ENCODE data around the gene TRIM44. TPM values are rescaled to one million over a fixed set of nuclear protein-coding genes. Genes with fewer than 3 reads are reported as not detected.
A peak's percentile ranks its signal among the peaks of the same experiment; 100 is the strongest.

Gene TRIM44
- total and polyA plus RNA-seq, 5 donors from 2014 or later, result 9.4 to 32.8 (median 22.2) TPM

DNA sequence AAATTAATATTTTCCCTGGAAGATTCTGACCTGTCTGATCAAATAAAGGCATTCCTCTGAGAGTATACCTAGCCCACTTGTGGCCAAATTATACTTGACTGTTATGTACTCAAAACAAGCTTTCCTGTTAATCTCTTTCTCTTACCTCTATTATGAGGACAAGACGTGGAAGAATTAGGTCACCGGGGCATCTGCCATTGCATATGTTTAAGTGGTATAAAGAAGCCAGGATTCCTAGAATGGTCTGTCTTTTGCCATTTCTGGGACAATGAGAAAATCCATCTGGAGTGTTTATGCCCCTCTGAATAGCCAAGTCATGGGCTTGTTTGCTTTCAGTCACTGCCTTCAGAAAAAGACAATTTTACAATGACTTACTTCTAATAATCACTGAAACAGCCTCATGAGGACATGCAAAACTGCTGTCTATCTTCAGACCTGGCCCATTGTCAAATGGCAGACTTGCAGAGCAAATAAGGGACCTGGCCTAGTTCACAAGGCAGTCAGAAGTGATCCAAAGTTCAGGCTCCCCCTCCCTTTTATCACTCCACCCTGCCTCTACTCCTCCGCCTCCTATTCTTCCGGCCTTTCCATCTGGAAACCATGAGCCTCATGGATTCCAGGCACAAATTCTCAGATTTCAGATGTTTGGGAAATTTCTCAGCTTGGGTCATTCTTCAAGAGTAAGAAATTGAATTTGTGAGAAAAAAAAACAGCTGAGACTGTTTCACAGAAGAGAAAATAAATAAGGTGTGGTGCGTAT lies 153.2 kb downstream of the TRIM44 start:
- Histone ChIP-seq H3K27me3 (ENCODE audit: control insufficient read depth, insufficient read depth, low read length) (no peaks in the 10 kb centered on the region), H3K27ac (ENCODE audit: insufficient read depth, low read length, poor library complexity, severe bottlenecking) (no peak overlapping the region), H3K36me3 (ENCODE audit: control insufficient read depth, insufficient read depth, low read length) (no peaks in the 10 kb centered on the region), H3K9me3 (ENCODE audit: control insufficient read depth in 2 of 2, low read length in 2 of 2) (no peaks in the 10 kb centered on the region), H3K4me1 (ENCODE audit: control insufficient read depth, insufficient read depth, low read length, poor library complexity, severe bottlenecking) (no peaks in the 10 kb centered on the region), H3K4me3 (ENCODE audit: low read depth, low read length) (no peak overlapping the region)
- Mint-ChIP-seq H3K27ac (no peak overlapping the region), H3K4me3 (no peak overlapping the region), H3K4me1 (no peaks in the 10 kb centered on the region), H3K27me3 (no peaks in the 10 kb centered on the region), H3K36me3 (peaks cover 11% of the 10 kb centered on the region), H3K9me3 (no peaks in the 10 kb centered on the region)
- DNase-seq, result no peak
- no peak for ATAC-seq (ENCODE audit: low read depth in 2 of 2)

DNA sequence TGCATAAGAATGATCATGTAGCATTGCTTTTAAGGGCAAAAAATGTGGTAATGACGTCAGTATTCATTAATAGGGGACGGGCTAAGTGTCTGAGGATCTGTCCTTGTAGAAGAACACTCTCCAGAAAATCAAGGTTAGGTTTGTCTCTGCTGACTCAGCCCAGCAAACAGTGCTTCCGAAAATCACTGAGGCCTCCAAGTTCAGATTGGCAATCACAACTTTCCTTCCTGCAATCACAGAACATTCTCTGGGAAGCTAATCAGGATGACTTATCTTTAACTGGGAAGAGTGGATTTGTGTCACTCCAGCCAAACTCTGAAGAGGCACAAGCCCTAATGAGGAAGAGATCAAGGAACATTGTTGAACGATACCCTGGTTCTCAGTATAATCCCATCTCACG lies 158.0 kb downstream of the TRIM44 start:
- no peaks in the 10 kb centered on the region for H3K27me3 Mint-ChIP-seq
- no peaks in the 10 kb centered on the region for H3K9me3 Mint-ChIP-seq
- Histone ChIP-seq H3K36me3 (ENCODE audit: control insufficient read depth, insufficient read depth, low read length) (no peaks in the 10 kb centered on the region), H3K4me1 (ENCODE audit: control insufficient read depth, insufficient read depth, low read length, poor library complexity, severe bottlenecking) (peaks cover 4% of the 10 kb centered on the region), H3K27me3 (ENCODE audit: control insufficient read depth, insufficient read depth, low read length) (no peaks in the 10 kb centered on the region), H3K9me3 (ENCODE audit: control insufficient read depth in 2 of 2, low read length in 2 of 2) (no peaks in the 10 kb centered on the region), H3K4me3 (ENCODE audit: low read depth, low read length) (no peak overlapping the region), H3K27ac (ENCODE audit: insufficient read depth, low read length, poor library complexity, severe bottlenecking) (no peak overlapping the region)
- no peak for DNase-seq
- H3K27ac Mint-ChIP-seq, result no peak overlapping the region
- H3K4me3 Mint-ChIP-seq, result no peak overlapping the region
- H3K4me1 Mint-ChIP-seq, result peaks cover 0 to 12% (median 4%) of the 10 kb centered on the region in 4 donors
- no peak for ATAC-seq (ENCODE audit: low read depth in 2 of 2)
- peaks cover 4% of the 10 kb centered on the region for H3K36me3 Mint-ChIP-seq

DNA sequence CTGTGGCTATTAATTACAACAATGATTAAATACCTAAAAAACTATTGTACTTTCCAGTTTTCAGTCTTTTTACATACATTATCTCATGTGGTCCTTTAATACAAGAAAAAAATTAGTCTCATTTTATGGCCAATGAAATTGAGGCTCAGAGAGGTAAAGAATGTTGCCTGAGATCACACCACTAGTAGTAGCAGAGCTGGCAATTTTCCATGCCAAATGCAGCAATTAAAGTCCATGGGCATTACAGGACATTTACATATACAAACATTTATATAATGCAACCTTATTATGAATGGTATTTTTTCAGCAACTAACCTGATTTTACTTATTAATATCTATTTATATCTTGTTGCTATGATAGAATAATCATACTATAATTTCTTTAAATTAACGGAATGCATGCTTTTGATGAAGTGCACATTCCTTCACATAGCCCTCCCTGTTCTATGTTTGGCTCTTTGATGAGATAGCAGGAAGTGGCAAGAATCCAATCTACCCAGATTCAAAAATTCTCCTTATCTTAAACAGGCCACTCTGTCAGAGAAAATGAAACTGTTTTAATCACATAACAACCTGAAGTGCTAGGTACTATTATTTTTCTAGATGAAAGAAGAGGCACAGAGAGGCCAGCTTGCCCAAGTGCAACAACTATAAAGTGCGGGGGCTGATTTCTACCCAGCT lies 160.4 kb downstream of the TRIM44 start:
- no peaks in the 10 kb centered on the region for H3K36me3 Mint-ChIP-seq
- Histone ChIP-seq H3K27ac (ENCODE audit: insufficient read depth, low read length, poor library complexity, severe bottlenecking) (no peak overlapping the region), H3K36me3 (ENCODE audit: control insufficient read depth, insufficient read depth, low read length) (no peaks in the 10 kb centered on the region), H3K9me3 (ENCODE audit: control insufficient read depth in 2 of 2, low read length in 2 of 2) (no peaks in the 10 kb centered on the region), H3K4me1 (ENCODE audit: control insufficient read depth, insufficient read depth, low read length, poor library complexity, severe bottlenecking) (peaks cover 4% of the 10 kb centered on the region), H3K4me3 (ENCODE audit: low read depth, low read length) (no peak overlapping the region), H3K27me3 (ENCODE audit: control insufficient read depth, insufficient read depth, low read length) (no peaks in the 10 kb centered on the region)
- no peaks in the 10 kb centered on the region for H3K27me3 Mint-ChIP-seq
- H3K4me1 Mint-ChIP-seq, result peaks cover 0 to 12% (median 4%) of the 10 kb centered on the region in 4 donors
- H3K4me3 Mint-ChIP-seq, result no peak overlapping the region
- H3K9me3 Mint-ChIP-seq, result no peaks in the 10 kb centered on the region
- ATAC-seq (ENCODE audit: low read depth in 2 of 2), result no peak
- no peak for DNase-seq
- H3K27ac Mint-ChIP-seq, result no peak overlapping the region

GRCh38 chr11:35823742-35824298 lies 161.2 kb downstream of the TRIM44 start:
- Mint-ChIP-seq H3K4me3 (no peak overlapping the region), H3K4me1 (peaks cover 0 to 12% (median 4%) of the 10 kb centered on the region in 4 donors), H3K27me3 (no peaks in the 10 kb centered on the region)

DNA sequence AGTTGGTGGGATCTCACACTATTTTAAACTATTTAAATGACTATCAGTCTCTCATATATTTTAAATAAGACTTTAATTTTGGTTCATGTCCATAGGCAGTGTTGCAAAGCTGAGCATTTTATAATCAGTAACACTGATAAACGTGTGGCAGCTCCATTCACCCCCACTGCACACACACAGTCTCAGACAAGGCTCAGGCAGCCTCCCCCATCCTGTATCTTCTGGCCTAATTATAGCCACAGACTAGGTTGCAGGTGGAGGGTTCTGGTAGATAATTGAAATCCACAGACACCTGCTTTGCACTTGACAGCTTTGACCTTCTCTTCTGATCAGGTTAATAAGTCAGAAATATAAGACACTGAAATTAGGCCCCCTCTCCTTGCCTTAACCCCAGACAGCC lies 162.8 kb downstream of the TRIM44 start:
- H3K9me3 Mint-ChIP-seq, result no peaks in the 10 kb centered on the region
- Histone ChIP-seq H3K4me1 (ENCODE audit: control insufficient read depth, insufficient read depth, low read length, poor library complexity, severe bottlenecking) (peaks cover 4% of the 10 kb centered on the region), H3K27me3 (ENCODE audit: control insufficient read depth, insufficient read depth, low read length) (no peaks in the 10 kb centered on the region), H3K27ac (ENCODE audit: insufficient read depth, low read length, poor library complexity, severe bottlenecking) (no peak overlapping the region), H3K9me3 (ENCODE audit: control insufficient read depth in 2 of 2, low read length in 2 of 2) (no peaks in the 10 kb centered on the region), H3K36me3 (ENCODE audit: control insufficient read depth, insufficient read depth, low read length) (no peaks in the 10 kb centered on the region), H3K4me3 (ENCODE audit: low read depth, low read length) (no peak overlapping the region)
- H3K36me3 Mint-ChIP-seq, result no peaks in the 10 kb centered on the region
- H3K27me3 Mint-ChIP-seq, result no peaks in the 10 kb centered on the region
- no peak overlapping the region for H3K4me3 Mint-ChIP-seq
- no peak for ATAC-seq (ENCODE audit: low read depth in 2 of 2)
- DNase-seq, result no peak
- no peak overlapping the region for H3K27ac Mint-ChIP-seq
- H3K4me1 Mint-ChIP-seq, result peaks cover 0 to 12% (median 4%) of the 10 kb centered on the region in 4 donors

More at GRCh38 chr11:35823742-35824298, 161.2 kb downstream of the TRIM44 start:
- DNase-seq (no peak), ATAC-seq (ENCODE audit: low read depth in 2 of 2) (no peak)
- Mint-ChIP-seq H3K9me3 (no peaks in the 10 kb centered on the region), H3K27ac (no peak overlapping the region), H3K36me3 (no peaks in the 10 kb centered on the region)
- H3K9me3 ChIP-seq (ENCODE audit: control insufficient read depth in 2 of 2, low read length in 2 of 2), result no peaks in the 10 kb centered on the region
- no peaks in the 10 kb centered on the region for H3K27me3 ChIP-seq (ENCODE audit: control insufficient read depth, insufficient read depth, low read length)
- no peak overlapping the region for H3K4me3 ChIP-seq (ENCODE audit: low read depth, low read length)
- no peaks in the 10 kb centered on the region for H3K36me3 ChIP-seq (ENCODE audit: control insufficient read depth, insufficient read depth, low read length)
- H3K27ac ChIP-seq (ENCODE audit: insufficient read depth, low read length, poor library complexity, severe bottlenecking), result no peak overlapping the region
- H3K4me1 ChIP-seq (ENCODE audit: control insufficient read depth, insufficient read depth, low read length, poor library complexity, severe bottlenecking), result peaks cover 4% of the 10 kb centered on the region

- H3K9me3 Mint-ChIP-seq, result no peaks in the 10 kb centered on the region
- no peaks in the 10 kb centered on the region for H3K27me3 Mint-ChIP-seq
Observed at GRCh38 chr11:35826006-35826405, 163.4 kb downstream of the TRIM44 start.

GRCh38 chr11:35826949-35827348 lies 164.4 kb downstream of the TRIM44 start:
- Mint-ChIP-seq H3K9me3 (no peaks in the 10 kb centered on the region), H3K27me3 (no peaks in the 10 kb centered on the region), H3K36me3 (no peaks in the 10 kb centered on the region), H3K4me3 (no peak overlapping the region), H3K4me1 (peaks cover 0 to 6% (median 3%) of the 10 kb centered on the region in 4 donors), H3K27ac (no peak overlapping the region)
- Histone ChIP-seq H3K27me3 (ENCODE audit: control insufficient read depth, insufficient read depth, low read length) (no peaks in the 10 kb centered on the region), H3K4me1 (ENCODE audit: control insufficient read depth, insufficient read depth, low read length, poor library complexity, severe bottlenecking) (peaks cover 3% of the 10 kb centered on the region), H3K4me3 (ENCODE audit: low read depth, low read length) (no peak overlapping the region), H3K27ac (ENCODE audit: insufficient read depth, low read length, poor library complexity, severe bottlenecking) (no peak overlapping the region), H3K36me3 (ENCODE audit: control insufficient read depth, insufficient read depth, low read length) (no peaks in the 10 kb centered on the region), H3K9me3 (ENCODE audit: control insufficient read depth in 2 of 2, low read length in 2 of 2) (no peaks in the 10 kb centered on the region)
- no peak for DNase-seq
- no peak for ATAC-seq (ENCODE audit: low read depth in 2 of 2)

More at GRCh38 chr11:35826006-35826405, 163.4 kb downstream of the TRIM44 start:
- ATAC-seq (ENCODE audit: low read depth in 2 of 2), result no peak
- no peak overlapping the region for H3K4me3 ChIP-seq (ENCODE audit: low read depth, low read length)
- H3K4me3 Mint-ChIP-seq, result peak overlapping the region in 1 of 4 donors; percentile 28
- no peak overlapping the region for H3K27ac ChIP-seq (ENCODE audit: insufficient read depth, low read length, poor library complexity, severe bottlenecking)
- no peaks in the 10 kb centered on the region for H3K36me3 ChIP-seq (ENCODE audit: control insufficient read depth, insufficient read depth, low read length)
- peaks cover 4% of the 10 kb centered on the region for H3K4me1 ChIP-seq (ENCODE audit: control insufficient read depth, insufficient read depth, low read length, poor library complexity, severe bottlenecking)
- H3K27ac Mint-ChIP-seq, result no peak overlapping the region
- no peaks in the 10 kb centered on the region for H3K27me3 ChIP-seq (ENCODE audit: control insufficient read depth, insufficient read depth, low read length)
- DNase-seq, result no peak
- no peaks in the 10 kb centered on the region for H3K36me3 Mint-ChIP-seq
- H3K9me3 ChIP-seq (ENCODE audit: control insufficient read depth in 2 of 2, low read length in 2 of 2), result no peaks in the 10 kb centered on the region
- H3K4me1 Mint-ChIP-seq, result peaks cover 0 to 11% (median 4%) of the 10 kb centered on the region in 4 donors
